Activated CD4-positive, CD25-positive, alpha-beta regulatory T cell treated with anti-CD3 and anti-CD28 coated beads, Interleukin-2, amount 50 U/mL, for 72 hours (primary cell): Measurements from ENCODE around the gene KCNN4.
"Not testable (repeated sequence)": the region's sequence is repeated elsewhere in the genome, so short reads cannot be mapped to it uniquely, and the experiment has no call there.

Experiments
- DNase-seq: peaks from one replicate; pipeline ENCODE4 v3.0.0; 2021

Gene KCNN4

GRCh38 chr19:43798546-43799409, 18.0 kb upstream of the KCNN4 start:
- peak; percentile 47 for DNase-seq

- no peak for DNase-seq
Measured at GRCh38 chr19:43798026-43798545, 17.3 kb upstream of the KCNN4 start.

GRCh38 chr19:43797556-43797955, 16.8 kb upstream of the KCNN4 start:
- DNase-seq: no peak

GRCh38 chr19:43797118-43797517, 16.3 kb upstream of the KCNN4 start:
- DNase-seq: no peak

- DNase-seq: no peak
Measured at GRCh38 chr19:43790587-43790986, 9.8 kb upstream of the KCNN4 start.

- no peak for DNase-seq
Measured at GRCh38 chr19:43789029-43789428, 8.3 kb upstream of the KCNN4 start.

GRCh38 chr19:43786665-43787064, 5.9 kb upstream of the KCNN4 start:
- DNase-seq: no peak

GRCh38 chr19:43784981-43785808, 4.4 kb upstream of the KCNN4 start:
- DNase-seq: peak; percentile 58

GRCh38 chr19:43784241-43784980, 3.6 kb upstream of the KCNN4 start:
- DNase-seq: peak; percentile 63

- DNase-seq: no peak
Measured at GRCh38 chr19:43783636-43784035, 2.9 kb upstream of the KCNN4 start.

GRCh38 chr19:43782689-43783231, 2.0 kb upstream of the KCNN4 start:
- no peak for DNase-seq

GRCh38 chr19:43782311-43782660, 1.5 kb upstream of the KCNN4 start:
- no peak for DNase-seq

- DNase-seq: peak; percentile 36
Measured at GRCh38 chr19:43781630-43782310, 997 bp upstream of the KCNN4 start.

- DNase-seq: no peak
Measured at GRCh38 chr19:43779820-43780219, 953 bp downstream of the KCNN4 start.

- no peak for DNase-seq
Measured at GRCh38 chr19:43779147-43779819, 1.5 kb downstream of the KCNN4 start.

- no peak for DNase-seq
Measured at GRCh38 chr19:43778651-43779050, 2.1 kb downstream of the KCNN4 start.

- no peak for DNase-seq
Measured at GRCh38 chr19:43777163-43777695, 3.5 kb downstream of the KCNN4 start.

GRCh38 chr19:43776286-43776685, 4.5 kb downstream of the KCNN4 start:
- peak; percentile 37 for DNase-seq

GRCh38 chr19:43775299-43775890, 5.4 kb downstream of the KCNN4 start:
- DNase-seq: no peak

- DNase-seq: not testable (repeated sequence)
Measured at GRCh38 chr19:43774940-43775258, 5.9 kb downstream of the KCNN4 start.
